Measurements from ENCODE around the gene CDH4. TPM values are rescaled to one million over a fixed set of nuclear protein-coding genes. Genes with fewer than 3 reads are reported as not detected.

The CDH4 gene
- total and polyA plus RNA-seq, 2 of the 13 experiments (the other 11 are each of a cell fraction or from before 2014, with no cell fraction given), result not detected

GRCh38 chr20:61701401-61701800 lies 449.3 kb downstream of the CDH4 start (continued):
- TF ChIP-seq ZHX2 (IDR thresholded peaks at IDR 0.05; ENCODE audit: low read depth) (no peak), ZHX2 (CRISPR knock-in tag; IDR thresholded peaks at IDR 0.05; ENCODE audit: borderline replicate concordance) (no peak), GFI1 (CRISPR knock-in tag; IDR thresholded peaks at IDR 0.05; ENCODE audit: borderline replicate concordance) (no peak), SOX6 (IDR thresholded peaks at IDR 0.05) (no peak), SOX6 (CRISPR knock-in tag; IDR thresholded peaks at IDR 0.05) (no peak), CTCF (CRISPR knock-in tag; IDR thresholded peaks at IDR 0.05) (no peak), TRAFD1 (CRISPR knock-in tag; IDR thresholded peaks at IDR 0.05; ENCODE audit: borderline replicate concordance) (no peak), ZNF432 (CRISPR knock-in tag; IDR thresholded peaks at IDR 0.05; ENCODE audit: borderline replicate concordance) (no peak)

All from HepG2 (cell line).